D341Med (cell line): Measurements from ENCODE around the gene CEP83.

Source experiments
- DNase-seq: peaks from one replicate; pipeline ENCODE4 v3.0.0; 2012; ENCODE audit warnings: low spot score

The CEP83 gene

GRCh38 chr12:94305130-94305957, 154.3 kb downstream of the CEP83 start:
- no peak for DNase-seq

- no peak for DNase-seq
Measured at GRCh38 chr12:94304566-94305061, 155.1 kb downstream of the CEP83 start.

- no peak for DNase-seq
Measured at GRCh38 chr12:94304012-94304411, 155.7 kb downstream of the CEP83 start.

- no peak for DNase-seq
Measured at GRCh38 chr12:94299846-94300245, 159.8 kb downstream of the CEP83 start.

- DNase-seq: no peak
Measured at GRCh38 chr12:94297876-94298505, 161.7 kb downstream of the CEP83 start.

- no peak for DNase-seq
Measured at GRCh38 chr12:94297096-94297699, 162.5 kb downstream of the CEP83 start.

GRCh38 chr12:94290353-94290752, 169.3 kb downstream of the CEP83 start:
- no peak for DNase-seq

- no peak for DNase-seq
Measured at GRCh38 chr12:94289461-94290312, 170.0 kb downstream of the CEP83 start.

- DNase-seq: no peak
Measured at GRCh38 chr12:94287245-94287628, 172.4 kb downstream of the CEP83 start.

- no peak for DNase-seq
Measured at GRCh38 chr12:94286583-94287244, 173.0 kb downstream of the CEP83 start.

- DNase-seq: no peak
Measured at GRCh38 chr12:94285943-94286582, 173.6 kb downstream of the CEP83 start.

GRCh38 chr12:94284859-94285258, 174.8 kb downstream of the CEP83 start:
- no peak for DNase-seq

- no peak for DNase-seq
Measured at GRCh38 chr12:94284046-94284445, 175.6 kb downstream of the CEP83 start.

GRCh38 chr12:94282675-94283074, 177.0 kb downstream of the CEP83 start:
- DNase-seq: no peak

- DNase-seq: no peak
Measured at GRCh38 chr12:94280063-94280462, 179.6 kb downstream of the CEP83 start.

- DNase-seq: no peak
Measured at GRCh38 chr12:94277426-94278000, 182.2 kb downstream of the CEP83 start.

GRCh38 chr12:94276725-94277124, 182.9 kb downstream of the CEP83 start:
- no peak for DNase-seq

- no peak for DNase-seq
Measured at GRCh38 chr12:94273272-94273671, 186.4 kb downstream of the CEP83 start.

- no peak for DNase-seq
Measured at GRCh38 chr12:94272280-94272679, 187.4 kb downstream of the CEP83 start.

- DNase-seq: no peak
Measured at GRCh38 chr12:94271351-94271750, 188.3 kb downstream of the CEP83 start.
